K562 (cell line): ENCODE results near the gene SLC4A2. TPM values are rescaled to one million over a fixed set of nuclear protein-coding genes. Genes with fewer than 3 reads are reported as not detected.

Experiments used
- BRF1 ChIP-seq: IDR thresholded peaks from 3 replicates; pipeline ENCODE4 v1.6.1; 2011; ENCODE audit warnings: borderline replicate concordance, mild to moderate bottlenecking; ENCODE audit not compliant: insufficient read length; ENCODE audit errors: extremely low read depth
- CREB3L1 ChIP-seq: fragments of 450-650 bp; IDR thresholded peaks from 2 replicates; pipeline ENCODE4 v1.6.1; 2014; ENCODE audit warnings: low read depth, mild to moderate bottlenecking, moderate library complexity, borderline replicate concordance
- ESRRA ChIP-seq: fragments of 450-650 bp; IDR thresholded peaks from 2 replicates; pipeline ENCODE4 v1.6.1; 2014; ENCODE audit warnings: low read depth, mild to moderate bottlenecking, moderate library complexity, borderline replicate concordance
- GATA2 ChIP-seq: sonication (generic); formaldehyde crosslinking; IDR thresholded peaks from 2 replicates; pipeline ENCODE4 v1.4.0; 2020; ENCODE audit warnings: mild to moderate bottlenecking, missing genetic modification reagents
- JUND ChIP-seq, 2 experiments: IDR thresholded peaks; 2 replicates in 1 of 2; 3 replicates in 1 of 2; pipeline ENCODE4 v1.6.1; 2011; ENCODE audit warnings: borderline replicate concordance in 2 of 2, low read depth in 2 of 2, low read length in 2 of 2, improper control_type of control experiment in 1 of 2, missing biosample characterization in 1 of 2, missing genetic modification characterization in 1 of 2, missing genetic modification reagents in 1 of 2
- MBD1 ChIP-seq: fragments of 250-450 bp; sonication (Bioruptor Pico); IDR thresholded peaks from 2 replicates; pipeline ENCODE4 v1.8.0; 2022; ENCODE audit warnings: inconsistent platforms
- NR3C1 ChIP-seq: sonication (generic); formaldehyde crosslinking; IDR thresholded peaks from 2 replicates; pipeline ENCODE4 v1.8.1; 2022; ENCODE audit warnings: missing genetic modification reagents
- PCBP1 ChIP-seq: fragments of 200-400 bp; formaldehyde crosslinking; IDR thresholded peaks from 2 replicates; pipeline ENCODE4 v1.6.1; 2018; ENCODE audit warnings: mild to moderate bottlenecking, low read depth, low read length; ENCODE audit not compliant: poor library complexity, severe bottlenecking
- POLR2AphosphoS5 ChIP-seq: IDR thresholded peaks from 2 replicates; pipeline ENCODE4 v1.6.1; 2011; ENCODE audit warnings: mild to moderate bottlenecking, low read depth, low read length, moderate library complexity; ENCODE audit not compliant: control insufficient read depth, insufficient read depth
- POLR2H ChIP-seq: IDR thresholded peaks from 2 replicates; pipeline ENCODE4 v1.6.1; 2016; ENCODE audit warnings: missing genetic modification characterization, low read depth, mild to moderate bottlenecking, control low read depth, missing compliant biosample characterization, moderate library complexity
- RBM14 ChIP-seq: fragments of 200-400 bp; formaldehyde crosslinking; IDR thresholded peaks from 2 replicates; pipeline ENCODE4 v1.6.1; 2018; ENCODE audit warnings: low read depth, mild to moderate bottlenecking, low read length, moderate library complexity, borderline replicate concordance; ENCODE audit not compliant: insufficient read depth
- RFX5 ChIP-seq: IDR thresholded peaks from 2 replicates; pipeline ENCODE4 v1.6.1; 2011; ENCODE audit warnings: low read depth, mild to moderate bottlenecking, improper control_type of control experiment, low read length
- SREBF1 ChIP-seq: fragments of 150-350 bp; IDR thresholded peaks from 2 replicates; pipeline ENCODE4 v1.6.1; 2014; ENCODE audit warnings: antibody characterized with exemption, low read depth, low read length, borderline replicate concordance
- TEAD2 ChIP-seq: fragments of 450-650 bp; IDR thresholded peaks from 2 replicates; pipeline ENCODE4 v1.6.1; 2016; ENCODE audit warnings: missing genetic modification characterization, control low read depth, missing compliant biosample characterization
- ZBTB49 ChIP-seq: sonication (generic); formaldehyde crosslinking; IDR thresholded peaks from 2 replicates; pipeline ENCODE4 v1.8.0; 2022; ENCODE audit warnings: missing genetic modification reagents, mild to moderate bottlenecking, borderline replicate concordance
- ZNF239 ChIP-seq: fragments of 250-450 bp; sonication (Bioruptor Pico); IDR thresholded peaks from 2 replicates; pipeline ENCODE4 v1.4.0; 2020; ENCODE audit warnings: mild to moderate bottlenecking
- ZNF282 ChIP-seq: sonication (generic); formaldehyde crosslinking; IDR thresholded peaks from 2 replicates; pipeline ENCODE4 v1.8.1; 2023; ENCODE audit warnings: missing genetic modification reagents
- ZNF444 ChIP-seq: fragments of 250-450 bp; sonication (Bioruptor Pico); IDR thresholded peaks from 2 replicates; pipeline ENCODE4 v1.4.0; 2020; ENCODE audit warnings: mild to moderate bottlenecking, moderate library complexity
- ZNF507 ChIP-seq: conservative IDR thresholded peaks from 2 replicates; pipeline ENCODE4 v1.6.1; 2017; ENCODE audit warnings: missing genetic modification characterization, missing compliant biosample characterization
- ZNF57 ChIP-seq: fragments of 450-650 bp; formaldehyde crosslinking; IDR thresholded peaks from 2 replicates; pipeline ENCODE4 v1.4.0; 2020; ENCODE audit warnings: mild to moderate bottlenecking, moderate library complexity
- ZNF76 ChIP-seq: fragments of 250-450 bp; sonication (Bioruptor Pico); IDR thresholded peaks from 2 replicates; pipeline ENCODE4 v1.4.0; 2020; ENCODE audit warnings: mild to moderate bottlenecking, moderate library complexity, borderline replicate concordance
- ZNF79 ChIP-seq: fragments of 250-450 bp; sonication (Bioruptor Pico); IDR thresholded peaks from 2 replicates; pipeline ENCODE4 v1.4.0; 2020; ENCODE audit warnings: low read depth, mild to moderate bottlenecking, moderate library complexity
- polyA plus RNA-seq, 8 experiments: library from polyadenylated mRNA; depleted of rRNA in 4 of 8; stranded (reverse) in 5 of 8; unstranded in 3 of 8; fragments of >200 nt; fragmentation: Nextera tagmentation in 2 of 8; fragmentation: Illumina TruSeq in 1 of 8; extraction: Ambion mirVana in 2 of 8; extraction: Trizol in 1 of 8; gene quantifications; 2 replicates each; pipeline versions ENCODE4 v1.2.1 to v1.2.3, GENCODE V29; 2011 to 2014; ENCODE audit warnings: inconsistent platforms in 1 of 8, missing spikeins in 1 of 8
- total RNA-seq, 7 experiments: library from RNA; depleted of rRNA in 6 of 7; stranded (reverse); fragments of >200 nt in 6 of 7; fragmentation: Illumina TruSeq in 2 of 7; extraction: Trizol in 2 of 7; gene quantifications; 2 replicates each; pipeline versions ENCODE4 v1.2.1 to v1.2.3, GENCODE V29; 2011 to 2021; ENCODE audit warnings: low replicate concordance in 1 of 7

The SLC4A2 gene
- total and polyA plus RNA-seq, 9 of the 15 experiments (the other 6 are each of a cell fraction or from before 2014, with no cell fraction given), result 11.4 to 375 (median 130) TPM

- TF ChIP-seq CREB3L1 (no peak; the same call in 1 of the 2 replicates), ZNF444 (CRISPR knock-in tag) (no peak), MBD1 (no peak), TEAD2 (tag) (no peak), ZNF282 (CRISPR knock-in tag) (no peak), ZNF239 (CRISPR knock-in tag) (no peak), NR3C1 (CRISPR knock-in tag) (no peak), GATA2 (CRISPR knock-in tag) (no peak), ZNF507 (tag) (no peak), SREBF1 (no peak), BRF1 (no peak), RBM14 (no peak), ESRRA (0 out of 2 replicates have a peak, but pooled peaks have one; percentile 0), PCBP1 (peak; percentile 29), POLR2AphosphoS5 (peak; percentile 9; the same call in 1 of the 2 replicates), ZNF76 (CRISPR knock-in tag) (no peak), ZNF79 (no peak), ZBTB49 (CRISPR knock-in tag) (no peak), ZNF57 (no peak), RFX5 (no peak), POLR2H (tag) (no peak), JUND (IDR thresholded peaks at IDR 0.05; ENCODE audit: borderline replicate concordance, low read depth, low read length) (no peak; the same call in 1 of the 2 replicates), JUND (tag; IDR thresholded peaks at IDR 0.05; ENCODE audit: borderline replicate concordance, low read depth, low read length) (no peak)
Observed at GRCh38 chr7:151010307-151011096, 48.9 kb upstream of the SLC4A2 start (continued).
